ENCODE data around the gene WDR36.

DNA sequence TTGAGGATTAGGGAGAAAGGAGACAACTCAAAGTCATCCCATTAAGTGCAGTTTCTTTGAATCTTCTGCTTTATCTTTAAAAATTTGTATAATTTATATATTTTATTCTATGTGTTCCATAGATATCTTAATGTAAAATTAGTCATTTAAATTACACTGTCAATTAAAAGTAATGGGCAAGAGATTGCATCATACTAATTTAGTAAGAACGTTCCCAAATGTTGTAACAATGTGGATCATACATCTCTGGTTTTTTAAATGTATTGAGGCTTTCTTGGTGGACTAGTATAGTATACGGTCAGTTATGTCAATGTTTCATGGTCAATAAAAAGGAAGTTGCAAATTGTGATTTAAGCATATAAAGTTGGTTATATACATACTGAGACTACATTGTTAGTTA is 14.5 kb upstream of the WDR36 start:
- TF ChIP-seq POLR2A (IDR thresholded peaks at IDR 0.05; ENCODE audit: low read depth, low read length), result no peak
- no peak for TF ChIP-seq CTCF (IDR thresholded peaks at IDR 0.05 in 2 of 3, conservative IDR thresholded peaks at IDR 0.05 in 1 of 3; ENCODE audit: control insufficient read depth in 2 of 3, extremely low read depth in 1 of 3, insufficient read depth in 1 of 3, low read depth in 3 of 3, low read length in 3 of 3)
- TF ChIP-seq POLR2AphosphoS5 (IDR thresholded peaks at IDR 0.05; ENCODE audit: low read length), result no peak
- no peak for TF ChIP-seq BACH1 (IDR thresholded peaks at IDR 0.05; ENCODE audit: borderline replicate concordance)
- TF ChIP-seq TCF3 (IDR thresholded peaks at IDR 0.05; ENCODE audit: borderline replicate concordance, insufficient read depth, low read depth, low read length), result no peak
- no peak for TF ChIP-seq CHD1 (IDR thresholded peaks at IDR 0.05; ENCODE audit: low read depth, low read length)

All from GM12878 (cell line).